ENCODE data around the gene LRP1B.

DNA sequence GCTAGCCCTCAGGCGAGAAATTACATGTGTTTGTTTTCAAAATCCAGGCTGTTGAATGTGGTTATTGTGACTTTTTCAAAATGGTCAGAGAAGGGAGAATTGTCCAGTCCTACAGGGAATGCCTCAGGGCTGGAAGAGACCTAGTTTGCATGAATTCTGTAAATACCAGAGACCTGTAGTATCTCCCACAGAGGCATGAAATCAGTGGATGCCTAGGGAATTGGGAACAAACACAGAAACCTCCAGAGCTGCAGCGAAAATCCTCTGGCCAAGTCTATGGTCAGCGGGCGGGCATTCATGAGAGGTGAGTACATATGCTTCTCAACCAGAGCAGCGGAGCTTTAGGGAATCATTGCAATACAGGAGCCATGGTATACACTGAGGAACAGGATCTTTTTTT is 1754.1 kb downstream of the LRP1B start:
- TF ChIP-seq, protein P1, sequence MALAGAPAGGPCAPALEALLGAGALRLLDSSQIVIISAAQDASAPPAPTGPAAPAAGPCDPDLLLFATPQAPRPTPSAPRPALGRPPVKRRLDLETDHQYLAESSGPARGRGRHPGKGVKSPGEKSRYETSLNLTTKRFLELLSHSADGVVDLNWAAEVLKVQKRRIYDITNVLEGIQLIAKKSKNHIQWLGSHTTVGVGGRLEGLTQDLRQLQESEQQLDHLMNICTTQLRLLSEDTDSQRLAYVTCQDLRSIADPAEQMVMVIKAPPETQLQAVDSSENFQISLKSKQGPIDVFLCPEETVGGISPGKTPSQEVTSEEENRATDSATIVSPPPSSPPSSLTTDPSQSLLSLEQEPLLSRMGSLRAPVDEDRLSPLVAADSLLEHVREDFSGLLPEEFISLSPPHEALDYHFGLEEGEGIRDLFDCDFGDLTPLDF (CRISPR knock-in tag; IDR thresholded peaks at IDR 0.05) = no peak
- TF ChIP-seq, protein P2, sequence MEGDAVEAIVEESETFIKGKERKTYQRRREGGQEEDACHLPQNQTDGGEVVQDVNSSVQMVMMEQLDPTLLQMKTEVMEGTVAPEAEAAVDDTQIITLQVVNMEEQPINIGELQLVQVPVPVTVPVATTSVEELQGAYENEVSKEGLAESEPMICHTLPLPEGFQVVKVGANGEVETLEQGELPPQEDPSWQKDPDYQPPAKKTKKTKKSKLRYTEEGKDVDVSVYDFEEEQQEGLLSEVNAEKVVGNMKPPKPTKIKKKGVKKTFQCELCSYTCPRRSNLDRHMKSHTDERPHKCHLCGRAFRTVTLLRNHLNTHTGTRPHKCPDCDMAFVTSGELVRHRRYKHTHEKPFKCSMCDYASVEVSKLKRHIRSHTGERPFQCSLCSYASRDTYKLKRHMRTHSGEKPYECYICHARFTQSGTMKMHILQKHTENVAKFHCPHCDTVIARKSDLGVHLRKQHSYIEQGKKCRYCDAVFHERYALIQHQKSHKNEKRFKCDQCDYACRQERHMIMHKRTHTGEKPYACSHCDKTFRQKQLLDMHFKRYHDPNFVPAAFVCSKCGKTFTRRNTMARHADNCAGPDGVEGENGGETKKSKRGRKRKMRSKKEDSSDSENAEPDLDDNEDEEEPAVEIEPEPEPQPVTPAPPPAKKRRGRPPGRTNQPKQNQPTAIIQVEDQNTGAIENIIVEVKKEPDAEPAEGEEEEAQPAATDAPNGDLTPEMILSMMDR (IDR thresholded peaks at IDR 0.05) = no peak
- TF ChIP-seq, protein P3, sequence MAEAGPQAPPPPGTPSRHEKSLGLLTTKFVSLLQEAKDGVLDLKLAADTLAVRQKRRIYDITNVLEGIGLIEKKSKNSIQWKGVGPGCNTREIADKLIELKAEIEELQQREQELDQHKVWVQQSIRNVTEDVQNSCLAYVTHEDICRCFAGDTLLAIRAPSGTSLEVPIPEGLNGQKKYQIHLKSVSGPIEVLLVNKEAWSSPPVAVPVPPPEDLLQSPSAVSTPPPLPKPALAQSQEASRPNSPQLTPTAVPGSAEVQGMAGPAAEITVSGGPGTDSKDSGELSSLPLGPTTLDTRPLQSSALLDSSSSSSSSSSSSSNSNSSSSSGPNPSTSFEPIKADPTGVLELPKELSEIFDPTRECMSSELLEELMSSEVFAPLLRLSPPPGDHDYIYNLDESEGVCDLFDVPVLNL (CRISPR knock-in tag; IDR thresholded peaks at IDR 0.05; ENCODE audit: borderline replicate concordance, low read depth) = no peak
- TF ChIP-seq SP1 (CRISPR knock-in tag; conservative IDR thresholded peaks at IDR 0.05) (no peak), JUN (CRISPR knock-in tag; IDR thresholded peaks at IDR 0.05) (no peak)
- TF ChIP-seq, protein P4, sequence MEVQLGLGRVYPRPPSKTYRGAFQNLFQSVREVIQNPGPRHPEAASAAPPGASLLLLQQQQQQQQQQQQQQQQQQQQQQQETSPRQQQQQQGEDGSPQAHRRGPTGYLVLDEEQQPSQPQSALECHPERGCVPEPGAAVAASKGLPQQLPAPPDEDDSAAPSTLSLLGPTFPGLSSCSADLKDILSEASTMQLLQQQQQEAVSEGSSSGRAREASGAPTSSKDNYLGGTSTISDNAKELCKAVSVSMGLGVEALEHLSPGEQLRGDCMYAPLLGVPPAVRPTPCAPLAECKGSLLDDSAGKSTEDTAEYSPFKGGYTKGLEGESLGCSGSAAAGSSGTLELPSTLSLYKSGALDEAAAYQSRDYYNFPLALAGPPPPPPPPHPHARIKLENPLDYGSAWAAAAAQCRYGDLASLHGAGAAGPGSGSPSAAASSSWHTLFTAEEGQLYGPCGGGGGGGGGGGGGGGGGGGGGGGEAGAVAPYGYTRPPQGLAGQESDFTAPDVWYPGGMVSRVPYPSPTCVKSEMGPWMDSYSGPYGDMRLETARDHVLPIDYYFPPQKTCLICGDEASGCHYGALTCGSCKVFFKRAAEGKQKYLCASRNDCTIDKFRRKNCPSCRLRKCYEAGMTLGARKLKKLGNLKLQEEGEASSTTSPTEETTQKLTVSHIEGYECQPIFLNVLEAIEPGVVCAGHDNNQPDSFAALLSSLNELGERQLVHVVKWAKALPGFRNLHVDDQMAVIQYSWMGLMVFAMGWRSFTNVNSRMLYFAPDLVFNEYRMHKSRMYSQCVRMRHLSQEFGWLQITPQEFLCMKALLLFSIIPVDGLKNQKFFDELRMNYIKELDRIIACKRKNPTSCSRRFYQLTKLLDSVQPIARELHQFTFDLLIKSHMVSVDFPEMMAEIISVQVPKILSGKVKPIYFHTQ (CRISPR knock-in tag; IDR thresholded peaks at IDR 0.05) = no peak

All from WTC11 (cell line).